Measurements from ENCODE around the gene MSL3B.

The MSL3B gene

GRCh38 chr2:233852056-233852455 is 16.1 kb downstream of the MSL3B start:
- no peak for DNase-seq

GRCh38 chr2:233851169-233851568 is 17.0 kb downstream of the MSL3B start:
- DNase-seq = no peak

- DNase-seq = no peak
Measured at GRCh38 chr2:233850745-233851144, 17.4 kb downstream of the MSL3B start.

- DNase-seq = no peak
Measured at GRCh38 chr2:233849607-233850271, 18.4 kb downstream of the MSL3B start.

- DNase-seq = no peak
Measured at GRCh38 chr2:233848276-233848675, 19.9 kb downstream of the MSL3B start.

GRCh38 chr2:233847248-233847898 is 20.8 kb downstream of the MSL3B start:
- no peak for DNase-seq

GRCh38 chr2:233846387-233847247 is 21.6 kb downstream of the MSL3B start:
- DNase-seq = no peak

GRCh38 chr2:233845301-233846060 is 22.7 kb downstream of the MSL3B start:
- no peak for DNase-seq

- no peak for DNase-seq
Measured at GRCh38 chr2:233844836-233845235, 23.4 kb downstream of the MSL3B start.

GRCh38 chr2:233844064-233844807 is 23.9 kb downstream of the MSL3B start:
- no peak for DNase-seq

GRCh38 chr2:233841183-233841582 is 27.0 kb downstream of the MSL3B start:
- DNase-seq = no peak

- no peak for DNase-seq
Measured at GRCh38 chr2:233840520-233840919, 27.7 kb downstream of the MSL3B start.

- DNase-seq = no peak
Measured at GRCh38 chr2:233839447-233839820, 28.8 kb downstream of the MSL3B start.

GRCh38 chr2:233838726-233839446 is 29.3 kb downstream of the MSL3B start:
- no peak for DNase-seq

- DNase-seq = no peak
Measured at GRCh38 chr2:233838251-233838650, 29.9 kb downstream of the MSL3B start.

- no peak for DNase-seq
Measured at GRCh38 chr2:233837694-233838229, 30.4 kb downstream of the MSL3B start.

GRCh38 chr2:233836359-233836758 is 31.8 kb downstream of the MSL3B start:
- no peak for DNase-seq

- DNase-seq = no peak
Measured at GRCh38 chr2:233835230-233836186, 32.7 kb downstream of the MSL3B start.

- no peak for DNase-seq
Measured at GRCh38 chr2:233833345-233833744, 34.8 kb downstream of the MSL3B start.

GRCh38 chr2:233832869-233833311 is 35.3 kb downstream of the MSL3B start:
- no peak for DNase-seq

All from NCI-H446 treated with DMSO at 0.1 percent for 48 hours (cell line).